ENCODE data around the gene TOGARAM2.

The TOGARAM2 gene

GRCh38 chr2:29070526-29070925, 89.4 kb downstream of the TOGARAM2 start:
- in situ Hi-C loops (cut with MboI; ENCODE audit: low sequenced_read_pairs, unreplicated experiment): no loop called here
- no peak for DNase-seq (ENCODE audit: low spot score)
- TF ChIP-seq CTCF (IDR thresholded peaks at IDR 0.05; ENCODE audit: borderline replicate concordance, control extremely low read depth, extremely low read depth, insufficient read depth, missing control alignments): no peak

- no peak for TF ChIP-seq CTCF (IDR thresholded peaks at IDR 0.05; ENCODE audit: borderline replicate concordance, control extremely low read depth, extremely low read depth, insufficient read depth, missing control alignments)
- DNase-seq (ENCODE audit: low spot score): no peak
- in situ Hi-C loops (cut with MboI; ENCODE audit: low sequenced_read_pairs, unreplicated experiment): no loop called here
Observed at GRCh38 chr2:29071032-29071975, 90.2 kb downstream of the TOGARAM2 start.

GRCh38 chr2:29072251-29072650, 91.2 kb downstream of the TOGARAM2 start:
- in situ Hi-C loops (cut with MboI; ENCODE audit: low sequenced_read_pairs, unreplicated experiment): no loop called here
- no peak for DNase-seq (ENCODE audit: low spot score)
- no peak for TF ChIP-seq CTCF (IDR thresholded peaks at IDR 0.05; ENCODE audit: borderline replicate concordance, control extremely low read depth, extremely low read depth, insufficient read depth, missing control alignments)

GRCh38 chr2:29072971-29073725, 92.0 kb downstream of the TOGARAM2 start:
- no peak for TF ChIP-seq CTCF (IDR thresholded peaks at IDR 0.05; ENCODE audit: borderline replicate concordance, control extremely low read depth, extremely low read depth, insufficient read depth, missing control alignments)
- in situ Hi-C loops (cut with MboI; ENCODE audit: low sequenced_read_pairs, unreplicated experiment): no loop called here
- DNase-seq (ENCODE audit: low spot score): no peak

- no peak for TF ChIP-seq CTCF (IDR thresholded peaks at IDR 0.05; ENCODE audit: borderline replicate concordance, control extremely low read depth, extremely low read depth, insufficient read depth, missing control alignments)
- in situ Hi-C loops (cut with MboI; ENCODE audit: low sequenced_read_pairs, unreplicated experiment): no loop called here
- DNase-seq (ENCODE audit: low spot score): no peak
Observed at GRCh38 chr2:29073933-29074332, 92.8 kb downstream of the TOGARAM2 start.

GRCh38 chr2:29074411-29074810, 93.3 kb downstream of the TOGARAM2 start, which contains the start of gene PCARE:
TSS of gene PCARE (minus strand) at chr2:29074523. CDS start at chr2:29074261, 262 bp downstream.
- no peak for TF ChIP-seq CTCF (IDR thresholded peaks at IDR 0.05; ENCODE audit: borderline replicate concordance, control extremely low read depth, extremely low read depth, insufficient read depth, missing control alignments)
- in situ Hi-C loops (cut with MboI; ENCODE audit: low sequenced_read_pairs, unreplicated experiment): no loop called here
- no peak for DNase-seq (ENCODE audit: low spot score)

Data from GM13976 (cell line).